ENCODE results near the gene NLRC5.

DNA sequence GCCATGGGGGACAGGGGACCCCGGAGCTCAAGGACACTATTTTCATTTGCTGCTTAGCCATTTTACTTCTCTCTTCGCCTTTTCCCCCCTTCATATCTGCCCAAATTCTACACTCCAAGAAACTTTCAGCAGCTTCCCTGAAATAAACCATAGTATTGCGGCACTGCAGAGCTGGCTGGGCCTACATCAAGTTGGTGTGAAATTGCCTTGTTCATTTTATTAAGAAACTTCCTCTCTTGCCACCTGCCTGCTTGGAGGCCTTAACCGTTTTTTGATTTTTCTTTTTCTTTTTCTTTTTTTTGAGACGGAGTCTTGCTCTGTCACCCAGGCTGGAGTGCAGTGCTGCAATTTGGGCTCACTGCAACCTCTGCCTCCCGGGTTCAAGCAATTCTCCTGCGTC lies 95.6 kb downstream of the NLRC5 start:
- TF ChIP-seq, protein P1, sequence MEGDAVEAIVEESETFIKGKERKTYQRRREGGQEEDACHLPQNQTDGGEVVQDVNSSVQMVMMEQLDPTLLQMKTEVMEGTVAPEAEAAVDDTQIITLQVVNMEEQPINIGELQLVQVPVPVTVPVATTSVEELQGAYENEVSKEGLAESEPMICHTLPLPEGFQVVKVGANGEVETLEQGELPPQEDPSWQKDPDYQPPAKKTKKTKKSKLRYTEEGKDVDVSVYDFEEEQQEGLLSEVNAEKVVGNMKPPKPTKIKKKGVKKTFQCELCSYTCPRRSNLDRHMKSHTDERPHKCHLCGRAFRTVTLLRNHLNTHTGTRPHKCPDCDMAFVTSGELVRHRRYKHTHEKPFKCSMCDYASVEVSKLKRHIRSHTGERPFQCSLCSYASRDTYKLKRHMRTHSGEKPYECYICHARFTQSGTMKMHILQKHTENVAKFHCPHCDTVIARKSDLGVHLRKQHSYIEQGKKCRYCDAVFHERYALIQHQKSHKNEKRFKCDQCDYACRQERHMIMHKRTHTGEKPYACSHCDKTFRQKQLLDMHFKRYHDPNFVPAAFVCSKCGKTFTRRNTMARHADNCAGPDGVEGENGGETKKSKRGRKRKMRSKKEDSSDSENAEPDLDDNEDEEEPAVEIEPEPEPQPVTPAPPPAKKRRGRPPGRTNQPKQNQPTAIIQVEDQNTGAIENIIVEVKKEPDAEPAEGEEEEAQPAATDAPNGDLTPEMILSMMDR (IDR thresholded peaks at IDR 0.05) = no peak
- TF ChIP-seq POLR2A (IDR thresholded peaks at IDR 0.05) = no peak

Measured in vagina (tissue), 2 donors.